KOPT-K1 (cell line): ENCODE measurements around the gene TRIM59.
"Not testable (repeated sequence)": the region's sequence is repeated elsewhere in the genome, so short reads cannot be mapped to it uniquely, and the experiment has no call there.

Experiments
- H3K27ac ChIP-seq: fragments of 200-600 bp; sonication (generic); 2 replicates; pipeline ENCODE4 v1.5.1; 2016; ENCODE audit warnings: antibody characterized with exemption, mild to moderate bottlenecking, low read depth, low read length; ENCODE audit not compliant: poor library complexity, severe bottlenecking
- H3K36me3 ChIP-seq: fragments of 200-600 bp; sonication (generic); 2 replicates; pipeline ENCODE4 v1.5.1; 2017; ENCODE audit warnings: antibody characterized with exemption, mild to moderate bottlenecking, low read length, moderate library complexity; ENCODE audit not compliant: insufficient read depth
- H3K9me3 ChIP-seq: fragments of 200-600 bp; sonication (generic); 2 replicates; pipeline ENCODE4 v1.5.1; 2017; ENCODE audit warnings: antibody characterized with exemption, low read length, mild to moderate bottlenecking; ENCODE audit not compliant: insufficient read depth, poor library complexity, severe bottlenecking

TRIM59 gene

GRCh38 chr3:160471892-160472291 lies 22.3 kb upstream of the TRIM59 start:
- Histone ChIP-seq H3K27ac (no peak overlapping the region), H3K36me3 (no peaks in the 10 kb centered on the region), H3K9me3 (peaks cover 34% of the 10 kb centered on the region)

- no peaks in the 10 kb centered on the region for H3K36me3 ChIP-seq
- H3K27ac ChIP-seq: no peak overlapping the region
- H3K9me3 ChIP-seq: peaks cover 34% of the 10 kb centered on the region
Observed at GRCh38 chr3:160470181-160470580, 20.6 kb upstream of the TRIM59 start.

DNA sequence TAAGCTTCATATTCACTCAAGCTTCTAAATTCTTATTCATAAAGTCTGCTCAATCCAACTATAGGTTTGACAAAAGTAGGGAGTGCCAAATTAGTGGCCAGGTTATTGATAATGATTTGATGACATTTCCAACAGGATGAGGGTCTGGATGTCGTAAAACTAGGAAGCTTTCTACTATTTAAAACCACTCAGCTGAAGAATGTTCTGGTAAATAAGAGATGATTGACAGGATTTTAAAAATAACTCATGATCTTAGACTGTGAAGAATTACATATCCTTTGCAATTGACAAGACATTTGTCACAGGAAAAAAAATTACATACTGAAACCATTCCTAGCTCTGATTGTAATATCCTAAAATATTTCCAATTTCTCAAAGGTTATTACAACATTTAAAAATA lies 15.4 kb upstream of the TRIM59 start:
- H3K27ac ChIP-seq: no peak overlapping the region
- H3K36me3 ChIP-seq: no peaks in the 10 kb centered on the region
- peaks cover 9% of the 10 kb centered on the region for H3K9me3 ChIP-seq

DNA sequence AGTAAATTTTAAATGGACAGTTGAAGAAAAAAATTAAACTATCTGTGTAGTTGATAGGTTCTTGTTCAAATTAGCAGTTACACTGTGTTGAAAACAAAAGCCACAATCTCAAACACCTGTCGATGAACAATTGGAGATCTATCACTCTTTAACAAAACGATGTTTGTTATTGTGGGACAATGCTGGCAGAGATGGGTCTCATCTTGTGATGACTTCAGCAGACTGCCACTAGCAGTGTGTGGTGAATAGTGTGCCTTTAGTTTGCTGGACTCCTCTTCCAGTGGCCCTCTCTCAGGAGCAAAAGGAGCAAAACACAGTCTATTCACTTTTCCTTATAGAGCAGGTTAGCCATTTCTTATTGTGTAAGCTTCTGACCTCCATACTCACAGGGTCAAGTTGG lies 14.7 kb upstream of the TRIM59 start:
- Histone ChIP-seq H3K36me3 (no peaks in the 10 kb centered on the region), H3K9me3 (peaks cover 3% of the 10 kb centered on the region), H3K27ac (no peak overlapping the region)

DNA sequence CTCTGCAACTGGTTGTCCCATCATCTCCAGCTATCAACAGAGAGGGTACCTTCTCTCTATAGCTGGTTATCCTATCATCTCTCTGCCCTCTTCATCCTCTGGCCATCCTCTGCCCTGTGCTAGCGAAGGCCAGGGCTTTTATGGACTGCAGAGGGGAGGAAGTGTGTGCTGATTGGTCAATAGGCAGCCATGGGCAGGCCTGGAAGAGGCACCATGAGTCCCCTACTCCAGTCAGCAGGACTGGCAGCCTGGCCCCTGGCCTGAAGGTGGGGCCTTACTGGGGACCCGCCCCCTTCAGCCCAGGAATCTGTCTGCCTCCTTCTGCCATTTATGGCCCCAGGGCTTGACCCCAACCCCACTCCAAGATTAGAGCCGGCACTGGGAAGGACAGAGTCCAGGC lies 10.4 kb upstream of the TRIM59 start:
- Histone ChIP-seq H3K9me3 (no peaks in the 10 kb centered on the region), H3K36me3 (no peaks in the 10 kb centered on the region), H3K27ac (no peak overlapping the region)

- Histone ChIP-seq H3K36me3 (no peaks in the 10 kb centered on the region), H3K9me3 (no peaks in the 10 kb centered on the region)
Observed at GRCh38 chr3:160459450-160459970, 9.9 kb upstream of the TRIM59 start.

GRCh38 chr3:160458151-160458550 lies 8.6 kb upstream of the TRIM59 start:
- H3K36me3 ChIP-seq: no peaks in the 10 kb centered on the region
- H3K9me3 ChIP-seq: no peaks in the 10 kb centered on the region
- H3K27ac ChIP-seq: no peak overlapping the region

More at GRCh38 chr3:160459450-160459970, 9.9 kb upstream of the TRIM59 start:
- H3K27ac ChIP-seq: no peak overlapping the region

DNA sequence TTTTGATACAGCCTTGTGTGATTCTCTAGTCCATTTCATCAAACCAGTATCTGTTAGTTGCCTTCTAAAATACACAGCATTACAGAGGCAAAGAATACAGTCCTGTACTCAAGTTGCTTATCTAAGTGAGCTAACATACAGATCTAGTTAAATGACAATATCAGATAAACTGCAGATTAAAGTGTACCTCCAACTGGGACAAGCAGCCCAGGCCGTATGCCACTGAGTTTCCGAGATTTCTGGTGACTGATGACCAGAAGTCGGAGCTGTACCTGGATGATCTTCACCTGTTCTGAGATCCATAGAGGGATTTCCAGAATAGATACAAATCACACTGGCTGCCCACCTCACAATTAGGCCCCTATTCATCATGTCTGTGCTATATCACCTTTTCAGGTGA lies 6.3 kb upstream of the TRIM59 start:
- Histone ChIP-seq H3K9me3 (no peaks in the 10 kb centered on the region), H3K27ac (no peak overlapping the region), H3K36me3 (no peaks in the 10 kb centered on the region)

- Histone ChIP-seq H3K27ac (no peak overlapping the region), H3K9me3 (no peaks in the 10 kb centered on the region), H3K36me3 (no peaks in the 10 kb centered on the region)
Observed at GRCh38 chr3:160454995-160455394, 5.4 kb upstream of the TRIM59 start.

DNA sequence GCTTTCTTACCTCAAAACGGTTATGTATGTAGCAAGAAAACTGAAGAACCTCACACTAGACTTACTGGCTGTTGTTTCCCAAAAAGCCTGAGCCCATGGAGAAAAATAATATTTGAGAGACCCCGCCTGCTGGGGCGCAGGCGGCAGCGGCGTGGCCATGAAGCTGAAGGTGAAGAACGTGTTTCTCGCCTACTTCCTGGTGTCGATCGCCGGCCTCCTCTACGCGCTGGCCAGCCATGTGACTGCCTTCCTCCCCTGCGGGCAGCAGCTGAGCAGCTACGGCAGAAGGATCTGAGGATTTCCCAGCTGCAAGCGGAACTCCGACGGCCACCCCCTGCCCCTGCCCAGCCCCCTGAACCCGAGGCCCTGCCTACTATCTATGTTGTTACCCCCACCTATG lies 2.7 kb upstream of the TRIM59 start:
- H3K36me3 ChIP-seq, H3K27ac ChIP-seq, H3K9me3 ChIP-seq: not testable (repeated sequence)

- no peaks in the 10 kb centered on the region; the same call in 1 of the 2 replicates for H3K36me3 ChIP-seq
- H3K9me3 ChIP-seq: no peaks in the 10 kb centered on the region
- H3K27ac ChIP-seq: no peak overlapping the region
Observed at GRCh38 chr3:160451602-160452001, 2.0 kb upstream of the TRIM59 start.

DNA sequence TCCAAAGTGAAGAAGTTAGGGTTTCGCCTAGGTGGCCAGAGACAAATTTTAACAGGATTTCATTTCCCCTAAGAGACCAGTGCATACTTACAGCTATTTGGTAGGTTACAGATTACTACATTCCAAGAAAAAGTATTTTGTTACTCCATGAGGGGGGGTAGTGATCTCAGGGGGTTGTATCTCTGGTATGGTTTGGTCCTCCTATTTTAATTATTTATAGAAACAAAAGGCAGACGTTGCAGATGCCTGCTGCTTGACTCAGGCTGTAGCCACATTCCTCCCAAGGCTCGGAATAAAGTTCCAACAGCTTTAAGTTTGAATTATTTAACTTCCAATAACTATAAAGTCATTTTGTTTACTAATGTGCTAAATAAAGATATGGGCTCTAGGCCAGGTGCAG lies 1.3 kb upstream of the TRIM59 start:
- no peak overlapping the region for H3K27ac ChIP-seq

GRCh38 chr3:160448845-160449635 lies 546 bp downstream of the TRIM59 start:
- Histone ChIP-seq H3K36me3 (peaks cover 14% of the 10 kb centered on the region; the same call in 1 of the 2 replicates), H3K27ac (peak overlapping the region; percentile 83), H3K9me3 (no peaks in the 10 kb centered on the region)

More for the DNA sequence above, 1.3 kb upstream of the TRIM59 start:
- Histone ChIP-seq H3K36me3 (peaks cover 3% of the 10 kb centered on the region; the same call in 1 of the 2 replicates), H3K9me3 (no peaks in the 10 kb centered on the region)

DNA sequence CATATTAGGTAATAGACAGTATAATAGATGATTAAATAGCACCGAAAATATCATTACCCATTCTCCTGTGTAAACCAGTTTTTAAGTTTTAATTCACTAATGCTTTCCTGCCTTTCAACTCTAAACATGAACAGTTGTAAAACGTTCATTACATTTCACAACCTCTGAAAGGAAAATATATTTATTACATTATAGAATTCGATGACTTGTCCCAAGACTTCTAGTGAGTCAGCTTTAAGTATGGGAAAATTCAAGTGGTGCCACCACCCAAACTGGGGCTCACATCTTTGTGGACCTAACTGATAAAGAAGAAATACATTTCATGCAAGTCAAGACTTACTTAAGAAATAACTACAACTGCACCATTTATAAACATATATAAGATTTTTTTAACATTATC lies 2.0 kb downstream of the TRIM59 start:
- Histone ChIP-seq H3K9me3 (no peaks in the 10 kb centered on the region), H3K27ac (no peak overlapping the region), H3K36me3 (peaks cover 26% of the 10 kb centered on the region; the same call in 1 of the 2 replicates)

DNA sequence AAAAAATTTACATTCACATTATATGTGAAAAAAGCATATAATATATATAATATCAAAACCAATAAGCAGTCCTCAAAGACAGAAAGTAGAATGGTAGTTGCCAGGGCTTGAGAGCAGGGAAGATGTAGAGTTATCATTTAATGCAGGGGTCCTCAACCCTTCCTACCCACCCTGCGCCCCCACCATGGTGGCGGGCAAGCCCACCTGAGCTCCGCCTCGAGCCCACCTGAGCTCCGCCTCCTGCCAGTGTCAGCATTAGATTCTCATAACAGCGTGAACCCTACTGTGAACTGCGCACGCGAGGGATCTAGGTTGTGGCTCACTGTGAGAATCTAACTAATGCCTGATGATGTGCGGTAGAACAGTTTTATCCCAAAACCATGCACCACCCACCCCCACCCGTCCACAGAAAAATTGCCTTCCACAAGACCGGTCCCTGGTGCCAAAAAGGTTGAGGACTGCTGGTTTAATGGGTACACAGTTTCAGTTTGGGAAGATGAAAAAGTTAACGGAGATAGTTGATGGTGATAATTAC lies 3.0 kb downstream of the TRIM59 start:
- Histone ChIP-seq H3K36me3 (peaks cover 30% of the 10 kb centered on the region; the same call in 1 of the 2 replicates), H3K27ac (no peak overlapping the region), H3K9me3 (no peaks in the 10 kb centered on the region)

DNA sequence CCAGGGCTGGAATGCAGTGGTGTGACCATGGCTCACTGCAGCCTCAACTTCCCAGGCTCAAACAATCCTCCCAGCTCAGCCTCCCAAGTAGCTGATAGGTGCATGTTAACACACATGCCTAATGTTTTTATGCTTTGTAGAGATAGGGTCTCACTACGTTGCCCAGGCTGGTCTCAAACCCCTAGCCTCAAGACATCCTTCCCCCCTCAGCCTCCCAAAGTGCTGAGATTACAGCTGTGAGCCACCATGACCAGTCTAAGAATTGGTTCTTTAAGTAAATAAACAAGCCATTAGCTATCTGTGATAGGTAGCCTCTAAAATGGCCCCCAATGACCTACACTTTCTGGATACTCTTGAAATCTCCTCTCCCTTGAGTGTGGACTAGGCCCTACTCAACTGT lies 3.7 kb downstream of the TRIM59 start:
- Histone ChIP-seq H3K36me3 (peaks cover 31% of the 10 kb centered on the region; the same call in 1 of the 2 replicates), H3K9me3 (no peaks in the 10 kb centered on the region), H3K27ac (no peak overlapping the region)
